GM21447 (cell line): ENCODE results near the gene SLC17A9.

Experiments
- ATAC-seq: cut with Tn5 transposase; IDR thresholded peaks from one replicate; pipeline ENCODE4 v1.9.1; 2021; ENCODE audit not compliant: unreplicated experiment

The SLC17A9 gene

GRCh38 chr20:63000036-63000435 is 47.5 kb downstream of the SLC17A9 start:
- no peak for ATAC-seq

- no peak for ATAC-seq
Observed at GRCh38 chr20:63000958-63001357, 48.4 kb downstream of the SLC17A9 start.

- no peak for ATAC-seq
Observed at GRCh38 chr20:63002511-63002910, 50.0 kb downstream of the SLC17A9 start.

GRCh38 chr20:63003546-63003945 is 51.0 kb downstream of the SLC17A9 start:
- ATAC-seq, result no peak

- no peak for ATAC-seq
Observed at GRCh38 chr20:63004607-63005364, 52.3 kb downstream of the SLC17A9 start.

- ATAC-seq, result no peak
Observed at GRCh38 chr20:63005365-63005861, 52.9 kb downstream of the SLC17A9 start.

- ATAC-seq, result no peak
Observed at GRCh38 chr20:63005862-63006539, 53.5 kb downstream of the SLC17A9 start.

GRCh38 chr20:63006540-63007359 is 54.2 kb downstream of the SLC17A9 start, which contains the start of gene BHLHE23:
BHLHE23 (minus strand) TSS chr20:63006964; CDS start chr20:63006774, 190 bp downstream.
- no peak for ATAC-seq

- ATAC-seq, result no peak
Observed at GRCh38 chr20:63007360-63007645, 54.8 kb downstream of the SLC17A9 start.

GRCh38 chr20:63007646-63008488 is 55.4 kb downstream of the SLC17A9 start:
- ATAC-seq, result no peak

GRCh38 chr20:63008541-63009044 is 56.1 kb downstream of the SLC17A9 start:
- no peak for ATAC-seq

GRCh38 chr20:63009045-63009961 is 56.8 kb downstream of the SLC17A9 start:
- ATAC-seq, result peak; percentile 41

- peak; percentile 57 for ATAC-seq
Observed at GRCh38 chr20:63009988-63010769, 57.7 kb downstream of the SLC17A9 start.

- no peak for ATAC-seq
Observed at GRCh38 chr20:63011798-63012197, 59.3 kb downstream of the SLC17A9 start.

- ATAC-seq, result no peak
Observed at GRCh38 chr20:63013207-63013606, 60.7 kb downstream of the SLC17A9 start.

- ATAC-seq, result no peak
Observed at GRCh38 chr20:63014287-63014686, 61.8 kb downstream of the SLC17A9 start.

- no peak for ATAC-seq
Observed at GRCh38 chr20:63014710-63015109, 62.2 kb downstream of the SLC17A9 start.

GRCh38 chr20:63015147-63015661 is 62.7 kb downstream of the SLC17A9 start:
- no peak for ATAC-seq
